Stimulated activated CD4-positive, alpha-beta T cell treated with anti-CD3 and anti-CD28 coated beads, Interleukin-12 subunit alpha, Interleukin-12 subunit beta, amount 100 ng/mL, for 48 hours (primary cell): ENCODE results near the gene NFIA.
"Not testable (repeated sequence)": the region's sequence is repeated elsewhere in the genome, so short reads cannot be mapped to it uniquely, and the experiment has no call there.

Experiments
- DNase-seq, 3 donors: peaks; one replicate each; pipeline ENCODE4 v3.0.0-alpha.2; 2020; ENCODE audit warnings: low read depth in 2 of 3, low spot score in 1 of 3

The NFIA gene

GRCh38 chr1:61058483-61059245 lies 23.7 kb upstream of the NFIA start:
- DNase-seq: no peak

GRCh38 chr1:61061601-61062000 lies 20.8 kb upstream of the NFIA start:
- DNase-seq: not testable (repeated sequence)

GRCh38 chr1:61064673-61065072 lies 17.7 kb upstream of the NFIA start:
- no peak for DNase-seq

GRCh38 chr1:61067446-61068019 lies 14.8 kb upstream of the NFIA start:
- no peak for DNase-seq

GRCh38 chr1:61070054-61070453 lies 12.3 kb upstream of the NFIA start:
- DNase-seq: no peak

- no peak for DNase-seq
Measured at GRCh38 chr1:61071205-61072130, 10.9 kb upstream of the NFIA start.

- DNase-seq: no peak
Measured at GRCh38 chr1:61073871-61074270, 8.5 kb upstream of the NFIA start.

- DNase-seq: not testable (repeated sequence)
Measured at GRCh38 chr1:61075833-61076232, 6.5 kb upstream of the NFIA start.

GRCh38 chr1:61076728-61077675 lies 5.4 kb upstream of the NFIA start:
- DNase-seq: peak; percentile 34 to 54 (median 53)

GRCh38 chr1:61077676-61078541 lies 4.5 kb upstream of the NFIA start:
- DNase-seq: peak; percentile 84 to 87 (median 84)

- DNase-seq: no peak
Measured at GRCh38 chr1:61078618-61079295, 3.6 kb upstream of the NFIA start.

GRCh38 chr1:61079296-61079897 lies 3.0 kb upstream of the NFIA start:
- no peak for DNase-seq

- no peak for DNase-seq
Measured at GRCh38 chr1:61079898-61080336, 2.4 kb upstream of the NFIA start.

- DNase-seq: no peak
Measured at GRCh38 chr1:61080413-61081143, 1.8 kb upstream of the NFIA start.

- DNase-seq: no peak
Measured at GRCh38 chr1:61081144-61081685, 1.1 kb upstream of the NFIA start.

GRCh38 chr1:61081686-61082310 lies 563 bp upstream of the NFIA start:
- peak in 2 of 3 donors; percentile 22 to 31 for DNase-seq
